GM18858 (cell line): ENCODE data around the gene SLC4A3.
"Not testable (repeated sequence)": the region's sequence is repeated elsewhere in the genome, so short reads cannot be mapped to it uniquely, and the experiment has no call there.

Experiments
- ATAC-seq: cut with Tn5 transposase; IDR thresholded peaks from one replicate; pipeline ENCODE4 v1.9.1; 2021; ENCODE audit not compliant: unreplicated experiment

The SLC4A3 gene

DNA sequence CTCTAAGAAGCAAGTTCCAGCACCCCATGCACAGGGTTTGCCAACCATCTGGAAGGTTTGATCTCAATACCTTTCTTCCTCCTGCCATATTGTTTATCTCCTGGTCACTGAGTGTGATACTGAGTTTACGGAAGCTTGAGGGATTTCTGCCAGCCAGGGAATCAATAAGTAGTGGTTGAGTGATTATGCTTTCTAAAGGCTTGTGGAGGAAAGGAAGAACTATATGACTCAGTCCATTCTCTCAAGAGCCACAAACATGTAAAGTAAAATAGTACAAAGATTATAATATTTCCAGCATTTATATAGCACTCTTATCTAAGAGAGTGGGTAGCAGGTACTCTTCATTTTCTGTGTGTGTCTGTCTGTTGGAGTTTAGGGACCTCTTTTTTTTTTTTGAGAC, 49.2 kb downstream of the SLC4A3 start:
- ATAC-seq: no peak

DNA sequence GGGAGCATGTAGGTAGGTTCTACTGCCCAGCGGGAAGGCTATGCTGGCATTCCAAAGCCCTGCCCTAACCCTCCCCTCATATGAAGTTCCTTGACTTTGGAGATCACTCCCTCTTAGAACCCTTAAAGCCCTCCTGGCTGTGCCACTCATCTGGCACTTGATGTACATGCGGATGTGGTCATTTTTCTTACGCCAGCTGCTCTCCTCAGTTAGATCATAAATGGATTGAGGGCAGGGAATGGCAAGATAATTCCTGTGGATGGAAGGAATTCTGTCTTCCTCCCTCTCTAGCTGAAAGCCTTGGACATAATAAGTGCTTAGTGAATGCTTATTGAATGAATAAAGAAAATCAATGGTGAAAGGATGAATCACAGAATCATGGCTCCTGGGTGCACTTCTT, 51.6 kb downstream of the SLC4A3 start:
- no peak for ATAC-seq

DNA sequence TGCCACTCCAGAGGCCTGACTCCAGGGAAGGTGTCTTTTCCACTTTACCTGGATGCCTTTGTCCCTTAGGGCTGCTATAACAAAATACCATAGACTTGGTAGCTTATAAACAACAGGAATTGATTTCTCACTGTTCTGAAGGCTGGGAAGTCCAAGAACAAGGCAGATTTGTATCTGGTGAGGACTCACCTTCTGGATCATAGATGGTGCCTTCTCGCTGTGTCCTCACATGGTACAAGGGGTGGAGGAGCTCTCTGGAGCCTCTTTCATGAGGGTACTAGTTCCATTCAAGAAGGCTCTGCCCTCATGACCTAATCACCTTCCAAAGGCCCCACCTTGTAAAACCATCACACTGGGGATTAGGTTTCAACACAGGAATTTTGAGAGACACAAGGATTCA, 52.1 kb downstream of the SLC4A3 start:
- no peak for ATAC-seq

DNA sequence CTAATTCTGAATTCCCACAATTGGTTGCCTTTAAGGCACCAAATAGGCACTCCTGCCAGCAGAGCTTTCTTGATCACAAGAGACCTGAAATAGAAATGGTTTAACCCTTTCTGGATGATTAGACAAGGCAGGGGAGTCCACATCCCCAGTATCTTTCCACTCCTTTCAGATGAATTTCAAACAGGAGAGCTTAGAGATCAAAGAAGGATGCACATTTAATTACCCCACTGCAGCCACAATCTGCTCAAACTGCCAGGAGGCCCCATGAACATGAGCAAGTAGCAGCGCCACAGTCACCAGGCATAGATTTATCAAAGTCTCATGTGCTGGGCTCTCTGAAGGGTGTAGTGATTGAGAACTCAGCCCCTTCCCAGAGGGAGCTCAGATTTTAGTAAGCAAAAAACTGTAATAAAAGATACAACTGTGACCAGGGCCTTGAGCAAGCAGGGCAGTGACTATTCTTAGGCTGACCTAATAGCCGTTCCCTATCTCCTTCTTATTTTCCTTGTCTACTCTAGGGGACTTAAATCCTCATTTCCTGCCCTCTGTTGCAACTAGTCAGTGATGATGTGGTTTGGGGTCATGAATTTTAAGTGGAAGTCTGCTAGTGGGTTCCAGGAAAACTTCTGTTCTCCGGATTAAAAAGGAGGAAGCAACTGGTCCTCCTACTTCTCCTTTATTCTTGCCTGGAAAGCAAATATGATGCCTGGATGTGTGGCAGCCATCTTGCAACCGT, 53.7 kb downstream of the SLC4A3 start:
- ATAC-seq: no peak

DNA sequence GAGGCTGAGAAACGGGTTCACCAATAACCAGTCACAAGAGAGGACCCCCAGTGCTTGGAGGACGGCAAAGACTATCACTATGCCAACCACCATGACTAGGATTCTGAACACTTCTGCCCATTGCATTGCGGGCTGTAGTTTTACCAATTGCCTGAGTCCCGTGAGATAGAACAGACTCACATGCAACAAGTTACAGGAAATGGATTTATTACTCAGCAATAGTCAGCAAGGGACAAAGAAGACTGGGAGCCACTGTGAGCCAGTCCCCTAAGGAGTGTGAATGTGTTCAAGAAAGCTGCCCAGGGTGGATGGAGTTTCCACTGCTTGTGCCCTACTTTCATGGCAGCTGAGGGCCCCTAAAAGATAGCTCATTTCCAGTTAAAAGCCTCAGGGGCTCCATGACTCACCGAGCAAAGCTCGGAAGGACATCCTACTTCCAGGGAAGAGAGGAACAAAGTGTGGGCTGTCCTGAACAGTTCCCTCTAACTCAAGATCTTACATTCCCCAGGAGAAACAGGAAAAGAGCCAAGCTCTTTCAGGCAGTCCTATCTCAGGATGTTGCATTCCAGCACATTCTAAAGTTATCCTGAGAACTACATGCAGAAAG, 54.4 kb downstream of the SLC4A3 start:
- ATAC-seq: no peak

DNA sequence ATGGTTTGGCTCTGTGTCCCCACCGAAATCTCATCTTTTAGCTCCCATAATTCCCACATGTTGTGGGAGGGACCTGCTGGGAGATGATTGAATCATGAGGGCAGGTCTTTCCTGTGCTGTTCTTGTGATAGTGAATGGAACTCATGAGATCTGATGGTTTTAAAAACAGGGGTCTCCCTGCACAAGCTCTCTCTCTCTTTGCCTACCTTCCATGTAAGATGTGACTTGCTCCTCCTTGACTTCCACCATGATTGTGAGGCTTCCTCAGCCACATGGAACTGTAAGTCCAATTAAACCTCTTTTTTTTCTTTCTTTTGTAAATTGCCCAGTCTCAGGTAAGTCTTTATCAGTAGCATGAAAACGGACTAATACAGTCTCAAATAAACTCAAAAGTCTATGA, 56.0 kb downstream of the SLC4A3 start:
- not testable (repeated sequence) for ATAC-seq

DNA sequence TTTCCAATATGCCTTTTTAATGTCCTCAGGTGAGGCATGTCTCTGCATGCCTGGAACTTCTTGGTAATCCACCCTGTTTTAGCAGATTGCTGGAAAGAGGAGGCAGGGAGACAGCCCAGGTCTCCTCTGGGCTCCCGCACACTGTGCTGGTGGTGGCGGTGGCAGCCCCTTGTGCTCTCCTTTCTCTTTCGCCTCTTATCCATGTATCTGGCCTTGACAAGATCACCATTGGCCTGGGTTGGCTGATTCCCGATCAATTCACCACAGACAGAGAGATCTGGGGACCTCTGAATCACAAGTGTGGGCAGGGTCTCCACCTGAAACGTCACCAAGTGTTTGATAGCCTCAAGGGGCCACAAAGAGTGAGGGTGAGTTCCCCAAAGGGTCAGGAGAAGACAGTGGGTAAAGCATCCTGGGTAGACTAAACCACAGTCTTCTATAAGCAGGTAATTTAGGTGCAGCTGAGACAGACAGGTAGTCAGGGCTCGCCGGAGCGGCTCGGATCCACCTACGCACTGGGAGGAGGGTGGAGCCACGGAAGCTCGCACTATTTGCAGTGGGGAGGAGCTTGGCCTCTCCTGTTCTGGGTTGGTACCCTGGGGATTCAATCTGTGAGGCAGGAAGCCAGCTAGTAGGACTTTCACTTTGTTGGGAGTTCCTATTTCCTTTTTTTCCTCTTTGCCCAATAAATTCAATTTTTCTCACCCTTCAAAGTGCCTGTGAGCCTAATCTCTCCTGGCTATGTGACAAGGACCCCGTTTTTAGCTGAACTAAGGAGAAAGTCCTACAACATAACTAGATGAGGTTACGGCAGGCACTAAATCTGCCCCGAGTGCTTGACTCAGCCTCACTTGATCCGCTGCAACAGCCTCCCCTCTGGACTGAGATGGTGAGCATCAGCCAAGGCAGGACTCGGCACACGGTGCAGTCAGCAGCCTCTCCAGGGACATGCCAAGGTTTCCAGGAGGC, 57.6 kb downstream of the SLC4A3 start:
- ATAC-seq: peak; percentile 95

DNA sequence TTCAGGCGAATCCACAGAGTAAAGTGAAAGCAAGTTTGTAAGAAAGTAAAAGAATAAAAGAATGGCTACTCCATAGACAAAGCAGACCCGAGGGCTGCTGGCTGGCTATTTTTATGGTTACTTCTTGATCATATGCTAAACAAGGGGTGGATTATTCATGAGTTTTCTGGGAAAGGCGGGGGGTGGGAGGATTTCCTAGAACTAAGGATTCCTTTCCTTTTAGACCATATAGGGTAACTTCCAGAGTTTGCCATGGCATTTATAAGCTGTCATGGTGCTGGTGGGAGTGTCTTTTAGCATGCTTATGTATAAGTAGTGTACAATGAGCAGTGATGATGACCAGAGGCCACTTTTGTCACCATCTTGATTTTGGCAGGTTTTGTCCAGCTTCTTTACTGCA, 59.8 kb downstream of the SLC4A3 start:
- no peak for ATAC-seq

DNA sequence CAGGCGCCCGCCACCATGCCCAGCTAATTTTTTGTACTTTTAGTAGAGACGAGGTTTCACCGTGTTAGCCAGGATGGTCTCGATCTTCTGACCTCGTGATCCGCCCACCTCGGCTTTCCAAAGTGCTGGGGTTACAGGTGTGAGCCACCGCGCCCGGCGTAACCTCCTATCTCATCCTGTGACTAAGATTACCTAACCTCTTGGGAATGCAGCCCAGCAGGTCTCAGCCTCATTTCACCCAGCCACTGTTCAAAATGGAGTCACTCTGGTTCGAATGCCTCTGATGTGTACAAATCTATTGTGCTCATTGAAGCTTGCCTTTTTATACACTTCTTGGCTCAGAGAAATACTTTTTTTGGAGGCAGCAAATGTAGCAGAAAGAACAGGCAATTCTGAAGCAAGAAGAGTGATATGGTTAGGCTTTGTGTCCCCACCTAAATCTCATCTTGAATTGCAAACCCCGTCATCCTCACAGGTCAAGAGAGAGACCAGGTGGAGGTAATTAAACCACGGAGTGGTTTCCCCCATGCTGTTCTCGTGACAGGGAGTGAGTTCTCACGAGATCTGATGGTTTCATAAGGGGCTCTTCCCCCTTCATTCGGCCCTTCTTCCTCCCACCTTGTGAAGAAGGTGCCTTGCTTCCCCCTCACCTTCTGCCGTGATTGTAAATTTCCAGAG, 60.6 kb downstream of the SLC4A3 start:
- no peak for ATAC-seq

DNA sequence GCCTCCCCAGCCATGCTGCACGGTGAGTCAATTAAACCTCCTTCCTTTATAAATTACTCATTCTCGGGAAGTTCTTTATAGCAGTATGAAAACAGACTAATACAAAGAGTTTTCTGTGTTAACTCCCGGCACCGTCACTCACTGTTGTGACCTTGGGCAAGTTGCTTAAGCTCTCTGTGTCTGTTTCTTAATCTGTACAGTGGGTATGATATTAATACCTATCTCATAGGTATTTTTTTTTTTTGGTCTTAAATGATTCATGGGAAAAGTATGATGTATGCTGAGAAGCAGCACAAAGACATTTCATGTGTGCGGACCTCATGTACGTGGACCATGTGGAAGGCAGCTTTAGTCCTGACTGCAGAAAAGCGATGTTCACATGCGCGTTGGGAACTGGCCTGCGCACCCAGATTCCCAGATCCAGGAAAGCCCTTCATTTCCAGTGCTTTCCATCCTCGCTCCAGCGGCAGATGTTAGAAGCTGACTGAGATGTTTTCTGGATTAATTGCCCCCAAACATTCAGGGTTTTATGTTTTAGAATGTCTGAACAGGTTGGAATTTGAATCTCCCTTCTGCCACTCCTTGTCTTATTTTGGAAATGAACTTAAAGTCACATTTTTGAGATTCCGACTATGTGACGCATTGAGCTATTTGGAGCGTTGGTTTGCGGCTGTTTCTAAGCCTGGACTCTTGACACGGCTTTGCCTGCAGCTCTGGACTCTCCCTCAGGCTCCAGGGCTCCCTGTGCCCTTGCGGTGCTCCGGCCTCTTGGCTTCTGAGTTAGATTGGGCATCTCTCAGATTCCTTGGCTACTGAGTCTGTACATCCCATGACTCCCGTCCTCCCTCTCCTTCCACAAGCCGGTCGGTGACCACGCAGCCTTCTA, 61.4 kb downstream of the SLC4A3 start:
- ATAC-seq: no peak

DNA sequence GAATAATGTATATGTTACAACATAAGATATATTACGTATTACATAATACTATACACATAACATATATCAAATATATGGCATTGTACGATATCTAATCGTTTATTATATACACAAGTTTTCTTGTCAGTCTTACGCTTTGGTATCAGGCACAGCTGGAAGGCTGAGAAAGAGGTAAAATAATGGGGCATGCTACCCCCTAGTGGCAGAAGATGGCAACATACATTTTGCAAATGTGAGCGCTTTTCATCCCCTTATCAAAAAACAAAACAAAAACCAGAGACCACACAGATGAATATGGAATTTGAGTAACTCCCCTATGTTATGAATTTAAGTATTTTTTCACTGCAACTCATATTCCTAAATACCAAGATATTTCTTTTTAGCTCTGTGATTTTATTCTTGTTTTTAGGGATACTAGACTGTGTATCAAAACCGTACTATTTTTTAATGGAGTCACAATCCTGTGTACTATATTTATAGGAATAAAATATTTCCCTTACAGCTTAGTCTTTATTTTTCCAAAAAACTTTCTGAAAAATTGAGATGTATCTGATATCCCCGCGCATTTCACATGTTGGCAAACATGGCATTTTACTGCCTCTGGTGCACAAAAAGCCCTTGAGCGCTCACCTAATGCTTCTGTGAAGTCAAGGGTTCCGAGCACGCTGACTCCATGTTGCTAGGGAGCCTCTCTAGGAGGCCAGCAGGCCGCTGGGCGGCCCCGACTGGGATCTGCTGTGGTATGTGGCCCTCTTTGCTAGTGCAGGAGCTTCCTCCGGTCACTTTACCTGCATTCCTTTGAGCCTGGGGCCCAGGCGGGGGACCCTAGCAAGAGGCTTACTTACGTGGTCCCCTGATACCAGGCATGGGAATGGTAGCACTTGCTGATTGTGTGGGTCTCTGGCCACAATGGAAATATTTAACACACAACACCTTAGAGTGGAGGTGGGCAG, 62.5 kb downstream of the SLC4A3 start:
- ATAC-seq: no peak

DNA sequence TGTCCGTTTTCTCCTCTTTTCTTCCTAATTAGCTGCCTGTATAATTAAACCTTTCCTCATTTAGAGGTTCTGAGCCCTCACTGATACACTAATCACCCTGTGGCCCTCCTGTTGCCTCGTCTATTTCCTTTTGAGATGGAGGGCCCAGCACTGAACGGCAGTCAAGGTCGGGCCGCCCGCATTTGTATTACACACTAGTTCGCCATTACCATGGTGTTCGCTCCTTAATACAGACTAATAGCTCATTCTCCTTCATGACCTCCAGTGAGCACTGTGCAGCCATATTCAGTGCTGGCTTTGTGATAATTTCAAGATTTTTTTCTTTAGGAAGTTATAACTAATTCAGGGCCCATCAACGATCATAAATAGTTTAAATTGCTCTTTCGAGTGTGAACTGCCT, 64.1 kb downstream of the SLC4A3 start:
- ATAC-seq: no peak
